ENCODE results near the gene TATDN2.

Gene TATDN2

GRCh38 chr3:10248184-10248983, at the start of gene TATDN2:
Gene TATDN2, plus strand, starts transcription at chr3:10248459. Its CDS starts 742 bp downstream, at chr3:10249201.
- peak; percentile 97 for DNase-seq (ENCODE audit: low read depth)
- peak within 1 kb of the TSS; percentile 87 for H3K4me3 ChIP-seq (replicated peaks; ENCODE audit: low read depth, low read length)
- TF ChIP-seq CTCF (IDR thresholded peaks at IDR 0.05; ENCODE audit: low read length, missing control alignments), result no peak

- H3K4me3 ChIP-seq (replicated peaks; ENCODE audit: low read depth, low read length), result no peak overlapping the region
- TF ChIP-seq CTCF (IDR thresholded peaks at IDR 0.05; ENCODE audit: low read length, missing control alignments), result no peak
- peak; percentile 80 for DNase-seq (ENCODE audit: low read depth)
Measured at GRCh38 chr3:10198761-10199649, 49.3 kb upstream of the TATDN2 start.

- TF ChIP-seq CTCF (IDR thresholded peaks at IDR 0.05; ENCODE audit: low read length, missing control alignments), result no peak
- H3K4me3 ChIP-seq (replicated peaks; ENCODE audit: low read depth, low read length), result no peak overlapping the region
- no peak for DNase-seq (ENCODE audit: low read depth)
Measured at GRCh38 chr3:10204921-10205320, 43.3 kb upstream of the TATDN2 start.

- no peak overlapping the region for H3K4me3 ChIP-seq (replicated peaks; ENCODE audit: low read depth, low read length)
- no peak for TF ChIP-seq CTCF (IDR thresholded peaks at IDR 0.05; ENCODE audit: low read length, missing control alignments)
- peak; percentile 85 for DNase-seq (ENCODE audit: low read depth)
Measured at GRCh38 chr3:10205451-10206165, 42.7 kb upstream of the TATDN2 start.

- no peak for TF ChIP-seq CTCF (IDR thresholded peaks at IDR 0.05; ENCODE audit: low read length, missing control alignments)
- no peak for DNase-seq (ENCODE audit: low read depth)
- no peak overlapping the region for H3K4me3 ChIP-seq (replicated peaks; ENCODE audit: low read depth, low read length)
Measured at GRCh38 chr3:10206166-10206511, 42.1 kb upstream of the TATDN2 start.

GRCh38 chr3:10213156-10213792, 35.0 kb upstream of the TATDN2 start:
- no peak overlapping the region for H3K4me3 ChIP-seq (replicated peaks; ENCODE audit: low read depth, low read length)
- DNase-seq (ENCODE audit: low read depth), result no peak
- TF ChIP-seq CTCF (IDR thresholded peaks at IDR 0.05; ENCODE audit: low read length, missing control alignments), result no peak
